Activated B cell treated with CpG ODN at 0.5 μM for 24 hours (primary cell): ENCODE data around the gene TFF3. TPM values are rescaled to one million over a fixed set of nuclear protein-coding genes. Genes with fewer than 3 reads are reported as not detected.

ENCODE experiments used
- ATAC-seq: fragments of 200-7000 bp; cut with Tn5 transposase; one replicate; pipeline ENCODE4 v1.10.0; 2021; ENCODE audit warnings: low read depth, mild to moderate bottlenecking, moderate library complexity
- CTCF ChIA-PET: fragments of 350-600 bp; sonication (Branson Sonifier 250); formaldehyde crosslinking; loops from one replicate; lab custom pipeline; 2021; ENCODE audit warnings: antibody characterized with exemption; lab: Charles Lee
- POLR2A ChIA-PET: fragments of 350-600 bp; sonication (Branson Sonifier 250); formaldehyde crosslinking; loops from one replicate; lab custom pipeline; 2021; ENCODE audit warnings: antibody characterized with exemption; lab: Charles Lee
- DNase-seq: peaks from one replicate; pipeline ENCODE4 v3.0.0; 2022
- H3K27ac Mint-ChIP-seq: one replicate; pipeline ENCODE4 v1.8.0; 2020; ENCODE audit warnings: mixed read lengths
- H3K27me3 Mint-ChIP-seq: one replicate; pipeline ENCODE4 v1.8.0; 2021; ENCODE audit warnings: mixed read lengths
- H3K36me3 Mint-ChIP-seq: one replicate; pipeline ENCODE4 v1.8.0; 2021; ENCODE audit warnings: low read depth, mixed read lengths
- H3K4me1 Mint-ChIP-seq: one replicate; pipeline ENCODE4 v1.8.0; 2021; ENCODE audit warnings: mixed read lengths
- H3K4me3 Mint-ChIP-seq: one replicate; pipeline ENCODE4 v1.8.0; 2020; ENCODE audit warnings: mild to moderate bottlenecking, mixed read lengths
- H3K9me3 Mint-ChIP-seq: one replicate; pipeline ENCODE4 v1.8.0; 2020; ENCODE audit warnings: mixed read lengths
- intact Hi-C: fragments of 100-400 bp; cut with micrococcal nuclease; formaldehyde crosslinking; loops from one replicate; pipeline ENCODE4 v1.15.1; 2024
- total RNA-seq: library from RNA; stranded (reverse); gene quantifications from 2 replicates; pipeline ENCODE4 v1.2.3, GENCODE V29; 2022
- TF ChIP-seq, protein P1 (sequence below): fragments of 200-600 bp; IDR thresholded peaks from one replicate; pipeline ENCODE4 v1.8.0; 2022; ENCODE audit warnings: antibody characterized with exemption, mild to moderate bottlenecking

TFF3 gene
- total RNA-seq, 1 donor from 2014 or later, result not detected

- ChIA-PET POLR2A (no interaction called here), CTCF (no interaction called here)
- intact Hi-C loops, result no loop called here
- Mint-ChIP-seq H3K4me1 (peaks cover 17% of the 10 kb centered on the region), H3K27me3 (peaks cover 19% of the 10 kb centered on the region), H3K36me3 (no peaks in the 10 kb centered on the region), H3K4me3 (no peak overlapping the region), H3K27ac (no peak overlapping the region), H3K9me3 (no peaks in the 10 kb centered on the region)
- ATAC-seq, result no peak
- DNase-seq, result no peak
- TF ChIP-seq, protein P1, sequence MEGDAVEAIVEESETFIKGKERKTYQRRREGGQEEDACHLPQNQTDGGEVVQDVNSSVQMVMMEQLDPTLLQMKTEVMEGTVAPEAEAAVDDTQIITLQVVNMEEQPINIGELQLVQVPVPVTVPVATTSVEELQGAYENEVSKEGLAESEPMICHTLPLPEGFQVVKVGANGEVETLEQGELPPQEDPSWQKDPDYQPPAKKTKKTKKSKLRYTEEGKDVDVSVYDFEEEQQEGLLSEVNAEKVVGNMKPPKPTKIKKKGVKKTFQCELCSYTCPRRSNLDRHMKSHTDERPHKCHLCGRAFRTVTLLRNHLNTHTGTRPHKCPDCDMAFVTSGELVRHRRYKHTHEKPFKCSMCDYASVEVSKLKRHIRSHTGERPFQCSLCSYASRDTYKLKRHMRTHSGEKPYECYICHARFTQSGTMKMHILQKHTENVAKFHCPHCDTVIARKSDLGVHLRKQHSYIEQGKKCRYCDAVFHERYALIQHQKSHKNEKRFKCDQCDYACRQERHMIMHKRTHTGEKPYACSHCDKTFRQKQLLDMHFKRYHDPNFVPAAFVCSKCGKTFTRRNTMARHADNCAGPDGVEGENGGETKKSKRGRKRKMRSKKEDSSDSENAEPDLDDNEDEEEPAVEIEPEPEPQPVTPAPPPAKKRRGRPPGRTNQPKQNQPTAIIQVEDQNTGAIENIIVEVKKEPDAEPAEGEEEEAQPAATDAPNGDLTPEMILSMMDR, result no peak
Measured at GRCh38 chr21:42321845-42322244, 6.6 kb upstream of the TFF3 start.

GRCh38 chr21:42321231-42321630 lies 6.0 kb upstream of the TFF3 start:
- H3K27ac Mint-ChIP-seq, result no peak overlapping the region
- POLR2A ChIA-PET, result no interaction called here

GRCh38 chr21:42320791-42321190 lies 5.6 kb upstream of the TFF3 start:
- CTCF ChIA-PET, result no interaction called here
- H3K4me3 Mint-ChIP-seq, result no peak overlapping the region
- peaks cover 17% of the 10 kb centered on the region for H3K4me1 Mint-ChIP-seq
- intact Hi-C loops, result no loop called here
- POLR2A ChIA-PET, result no interaction called here
- ATAC-seq (no peak), DNase-seq (no peak)
- TF ChIP-seq, protein P1, result no peak
- H3K27me3 Mint-ChIP-seq, result peaks cover 19% of the 10 kb centered on the region
- H3K27ac Mint-ChIP-seq, result no peak overlapping the region
- no peaks in the 10 kb centered on the region for H3K36me3 Mint-ChIP-seq
- H3K9me3 Mint-ChIP-seq, result no peaks in the 10 kb centered on the region

More at GRCh38 chr21:42321231-42321630, 6.0 kb upstream of the TFF3 start:
- intact Hi-C loops, result no loop called here
- CTCF ChIA-PET, result no interaction called here
- Mint-ChIP-seq H3K36me3 (no peaks in the 10 kb centered on the region), H3K9me3 (no peaks in the 10 kb centered on the region), H3K4me1 (peaks cover 17% of the 10 kb centered on the region), H3K4me3 (no peak overlapping the region), H3K27me3 (peaks cover 19% of the 10 kb centered on the region)
- TF ChIP-seq, protein P1, result no peak
- DNase-seq, result no peak
- no peak for ATAC-seq

- H3K4me1 Mint-ChIP-seq, result peaks cover 17% of the 10 kb centered on the region
- intact Hi-C loops, result no loop called here
- DNase-seq, result no peak
- ChIA-PET POLR2A (no interaction called here), CTCF (no interaction called here)
- H3K9me3 Mint-ChIP-seq, result no peaks in the 10 kb centered on the region
- H3K27ac Mint-ChIP-seq, result no peak overlapping the region
- no peaks in the 10 kb centered on the region for H3K36me3 Mint-ChIP-seq
- ATAC-seq, result no peak
- TF ChIP-seq, protein P1, result no peak
- H3K4me3 Mint-ChIP-seq, result no peak overlapping the region
- H3K27me3 Mint-ChIP-seq, result peaks cover 16% of the 10 kb centered on the region
Measured at GRCh38 chr21:42319851-42320572, 4.8 kb upstream of the TFF3 start.

- Mint-ChIP-seq H3K27me3 (peaks cover 13% of the 10 kb centered on the region), H3K9me3 (no peaks in the 10 kb centered on the region), H3K4me3 (peak overlapping the region; percentile 53), H3K27ac (no peak overlapping the region), H3K4me1 (peaks cover 17% of the 10 kb centered on the region), H3K36me3 (no peaks in the 10 kb centered on the region)
- ATAC-seq, result peak; percentile 88
- ChIA-PET POLR2A (no interaction called here), CTCF (no interaction called here)
- intact Hi-C loops, result no loop called here
- TF ChIP-seq, protein P1, result no peak
- DNase-seq, result no peak
Measured at GRCh38 chr21:42319376-42319775, 4.2 kb upstream of the TFF3 start.
